Left lobe of liver (tissue), 2 donors: ENCODE results near the gene TTPAL. TPM values are rescaled to one million over a fixed set of nuclear protein-coding genes. Genes with fewer than 3 reads are reported as not detected.

Experiments used
- ATAC-seq: fragments of 200-7000 bp; cut with Tn5 transposase; one replicate; pipeline ENCODE4 v1.9.1; 2020; ENCODE audit warnings: mild to moderate bottlenecking, moderate library complexity
- DNase-seq: peaks from one replicate; pipeline ENCODE4 v3.0.0-alpha.2; 2020; ENCODE audit warnings: low spot score
- total RNA-seq: library from RNA; stranded (reverse); gene quantifications from one replicate; pipeline ENCODE4 v1.2.1, GENCODE V29; 2021
- donor health status: DM: no; HTN: no; CAD: no; lungs with moderate emphysema.
- donor health status: DM: no; HTN: yes; CAD: no.

TTPAL gene
- total RNA-seq, 1 donor from 2014 or later: 95.0 TPM

GRCh38 chr20:44439318-44439717 lies 36.4 kb upstream of the TTPAL start:
- ATAC-seq: no peak
- no peak for DNase-seq

DNA sequence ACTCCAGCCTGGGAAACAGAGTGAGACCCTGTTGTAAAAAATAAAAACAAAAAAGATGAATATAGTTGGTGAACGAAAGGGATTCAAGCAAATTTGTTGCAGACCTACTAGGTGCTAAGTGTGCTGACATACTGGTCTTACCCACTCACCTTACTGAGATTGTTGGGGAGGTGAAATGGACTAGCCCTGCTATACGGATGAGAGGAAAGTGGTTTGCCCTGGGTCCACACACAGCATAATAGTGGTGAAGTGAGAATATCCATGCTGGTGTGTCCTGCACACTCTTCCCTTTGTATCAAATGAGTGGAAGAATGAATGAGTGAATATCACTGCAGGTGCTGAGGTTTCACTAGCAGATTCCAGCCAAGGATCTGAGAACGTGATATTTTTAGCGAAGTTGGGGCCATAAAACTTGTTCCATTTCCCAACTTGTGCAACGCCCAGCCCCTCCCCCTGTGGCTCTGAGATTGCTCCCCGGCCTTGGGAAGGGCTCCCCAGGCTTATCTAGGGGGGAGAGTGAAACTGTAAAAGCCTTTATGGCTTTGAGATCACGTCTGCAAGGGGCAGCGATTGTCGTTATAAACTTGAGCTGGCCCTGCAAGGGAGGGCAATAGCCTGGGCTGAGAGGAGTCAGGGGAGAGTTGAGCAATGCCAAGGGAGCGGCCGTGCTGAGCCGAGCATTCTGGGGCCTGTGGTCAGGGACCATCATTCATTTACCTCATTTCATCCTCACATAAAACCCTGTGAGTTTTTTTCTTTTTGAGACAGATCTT lies 33.2 kb upstream of the TTPAL start:
- peak; percentile 86 for ATAC-seq
- DNase-seq: peak; percentile 66

- DNase-seq: no peak
- ATAC-seq: no peak
Measured at GRCh38 chr20:44445742-44446710, 29.6 kb upstream of the TTPAL start.

DNA sequence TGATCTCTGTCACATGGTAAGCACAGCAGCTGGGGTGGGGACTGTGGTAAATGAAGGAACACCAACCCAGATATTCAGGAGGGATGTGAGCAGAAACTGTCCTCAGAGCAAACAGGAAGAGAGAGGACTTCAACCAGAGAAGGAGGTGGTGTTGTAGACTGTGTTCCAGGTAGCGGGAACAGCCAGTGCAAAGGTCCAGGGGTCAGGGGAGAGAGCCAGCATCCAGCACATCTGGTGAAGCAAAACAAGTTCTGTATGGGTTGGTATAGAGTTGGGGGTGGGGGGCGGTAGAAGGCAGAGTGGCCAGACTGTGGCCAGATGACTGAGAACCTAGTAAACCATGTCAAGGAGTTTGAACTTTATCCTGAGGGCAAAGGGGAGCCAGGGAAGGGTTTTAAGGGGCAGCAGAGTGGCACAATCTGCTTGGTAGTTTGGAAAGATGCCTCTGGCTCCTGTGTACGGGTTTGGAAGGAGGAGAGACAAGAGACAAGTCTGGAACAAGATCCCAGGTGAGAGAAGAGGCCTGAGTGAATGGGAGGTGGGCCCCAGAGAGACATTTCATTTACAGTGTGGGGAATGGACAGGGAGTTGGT lies 27.8 kb upstream of the TTPAL start:
- DNase-seq (peak; percentile 94), ATAC-seq (peak; percentile 64)

- ATAC-seq (peak; percentile 60), DNase-seq (peak; percentile 84)
Measured at GRCh38 chr20:44448753-44449546, 26.7 kb upstream of the TTPAL start.

DNA sequence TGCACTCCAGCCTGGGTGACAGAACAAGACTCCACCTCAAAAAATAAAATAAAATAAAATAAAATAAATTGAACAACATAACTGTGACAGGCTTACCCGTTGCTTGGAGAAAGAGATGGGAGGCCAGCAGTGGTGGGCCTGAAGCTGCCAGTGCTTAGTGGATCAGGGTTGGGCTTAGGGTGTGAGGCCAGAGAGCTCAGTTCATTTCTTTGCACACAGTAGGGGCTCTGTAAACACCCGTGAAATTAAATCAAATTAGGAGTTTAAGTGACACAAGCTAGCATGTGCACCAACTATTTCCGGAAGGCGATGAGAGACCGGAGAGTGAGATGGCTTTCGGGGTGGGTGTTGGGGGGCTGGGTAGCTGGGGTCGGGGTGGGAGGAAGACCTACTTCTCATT lies 25.8 kb upstream of the TTPAL start:
- DNase-seq (no peak), ATAC-seq (peak; percentile 37)

DNA sequence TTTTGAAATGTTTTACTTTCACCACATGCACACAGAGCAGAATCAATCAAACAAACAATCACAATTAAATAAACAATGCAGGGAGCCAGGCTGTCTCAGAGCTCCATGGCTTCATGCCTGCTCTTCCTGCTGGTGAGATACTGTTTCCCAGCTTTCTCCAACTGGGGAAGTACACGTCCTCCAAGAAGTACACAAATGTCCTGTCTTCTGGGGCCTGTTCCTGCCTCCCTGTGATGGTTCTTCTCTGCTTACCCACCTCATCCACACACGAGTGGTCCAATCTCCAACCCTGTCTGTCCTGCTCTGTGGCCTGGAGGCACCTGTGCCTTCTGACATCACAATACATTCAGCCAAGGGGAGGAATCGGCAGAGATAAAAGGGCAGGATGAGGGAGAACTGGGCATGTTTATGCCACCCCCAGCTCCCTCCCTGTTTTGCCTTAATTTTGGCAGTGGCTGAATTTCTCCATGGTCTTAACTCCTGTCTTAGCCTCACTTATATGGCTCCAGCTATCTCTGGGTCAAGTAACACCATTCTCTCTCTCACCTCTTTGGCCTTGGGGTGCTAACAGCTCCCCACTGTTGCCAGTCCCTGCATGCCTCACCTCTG lies 25.3 kb upstream of the TTPAL start:
- ATAC-seq (peak; percentile 54), DNase-seq (peak; percentile 78)

DNA sequence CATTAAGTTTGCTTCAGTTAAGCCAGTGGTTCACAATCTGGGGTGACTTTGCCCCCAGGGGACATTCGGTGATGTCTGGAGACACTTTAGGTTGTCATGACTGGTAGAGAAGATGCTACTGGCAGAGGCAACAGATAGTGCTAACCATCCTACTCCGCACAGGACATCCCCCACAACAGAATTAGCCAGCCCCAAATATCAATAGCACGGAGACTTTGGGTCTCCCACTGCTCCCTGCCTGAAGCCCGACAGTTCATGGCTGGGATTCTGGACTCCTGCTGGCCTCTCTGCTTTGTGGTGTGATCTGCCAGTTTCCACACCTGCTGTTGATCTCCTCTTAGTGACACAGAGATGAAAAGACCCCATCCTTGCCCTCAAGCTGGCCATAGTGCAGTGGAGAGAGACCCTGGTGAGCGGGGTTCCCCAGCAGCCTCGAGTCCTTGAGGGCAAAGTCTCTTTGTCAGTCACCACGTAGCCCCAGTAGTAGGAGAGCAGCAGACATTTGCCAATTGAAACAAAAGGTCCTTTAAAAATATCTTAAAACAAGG lies 24.7 kb upstream of the TTPAL start:
- ATAC-seq (no peak), DNase-seq (no peak)

- DNase-seq (no peak), ATAC-seq (no peak)
Measured at GRCh38 chr20:44454306-44454963, 21.2 kb upstream of the TTPAL start.

- no peak for ATAC-seq
- no peak for DNase-seq
Measured at GRCh38 chr20:44455126-44455525, 20.5 kb upstream of the TTPAL start.

GRCh38 chr20:44456611-44457010 lies 19.1 kb upstream of the TTPAL start:
- DNase-seq: no peak
- no peak for ATAC-seq

DNA sequence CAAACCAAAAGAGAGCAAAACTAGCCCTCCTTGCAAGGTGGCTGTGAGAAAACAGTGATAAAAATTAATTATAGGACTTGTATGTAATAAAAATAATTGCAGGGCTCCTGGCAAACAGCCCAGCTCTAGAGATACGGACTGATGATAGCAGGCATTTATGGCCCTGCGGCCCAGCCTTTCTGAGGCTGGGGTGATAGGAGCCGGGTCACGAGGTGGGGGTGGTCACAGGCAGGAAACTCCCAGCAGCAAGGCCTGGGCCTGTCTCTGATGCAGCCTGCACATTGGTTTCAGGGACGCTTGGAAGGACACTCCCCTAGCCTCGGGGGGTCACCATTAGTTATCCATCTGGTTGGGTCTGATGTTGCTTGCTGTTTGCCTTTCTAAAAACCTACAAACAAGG lies 18.7 kb upstream of the TTPAL start:
- no peak for ATAC-seq
- DNase-seq: no peak

- DNase-seq: no peak
Measured at GRCh38 chr20:44459271-44459670, 16.4 kb upstream of the TTPAL start.

GRCh38 chr20:44460795-44461141 lies 14.9 kb upstream of the TTPAL start:
- DNase-seq (no peak), ATAC-seq (peak; percentile 72)

More at GRCh38 chr20:44459271-44459670, 16.4 kb upstream of the TTPAL start:
- ATAC-seq: no peak

DNA sequence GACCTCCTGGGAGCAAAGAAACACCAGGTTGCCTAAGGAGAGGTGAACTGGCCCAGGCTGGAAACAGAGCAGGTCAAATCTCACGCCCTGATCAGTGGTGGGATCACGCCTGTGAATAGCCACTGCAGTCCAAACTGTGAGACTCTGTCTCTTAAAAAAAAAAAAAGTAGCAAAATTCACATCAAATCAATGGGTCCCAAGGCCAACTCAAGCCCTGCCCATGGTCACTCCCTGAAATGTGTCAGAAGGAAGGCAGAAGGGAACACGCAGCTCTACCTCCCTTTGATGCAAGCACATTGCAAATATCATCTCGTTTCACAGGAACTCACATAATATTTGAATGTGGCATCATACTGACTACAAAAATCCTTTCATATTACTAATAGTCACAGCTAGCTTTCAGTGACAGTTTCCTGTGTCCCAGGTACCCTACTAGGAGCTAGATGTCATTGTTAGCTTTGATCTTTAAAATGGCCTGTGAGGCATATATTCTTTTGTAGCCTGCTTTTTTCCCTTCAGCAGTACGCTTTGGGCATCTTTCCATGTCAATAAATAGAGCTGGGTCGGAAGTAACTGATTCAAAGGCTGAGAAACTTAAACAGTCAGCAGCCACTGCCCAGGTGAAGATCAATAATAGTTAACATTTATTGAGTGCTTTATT lies 14.4 kb upstream of the TTPAL start:
- DNase-seq (peak; percentile 84), ATAC-seq (peak; percentile 63)

DNA sequence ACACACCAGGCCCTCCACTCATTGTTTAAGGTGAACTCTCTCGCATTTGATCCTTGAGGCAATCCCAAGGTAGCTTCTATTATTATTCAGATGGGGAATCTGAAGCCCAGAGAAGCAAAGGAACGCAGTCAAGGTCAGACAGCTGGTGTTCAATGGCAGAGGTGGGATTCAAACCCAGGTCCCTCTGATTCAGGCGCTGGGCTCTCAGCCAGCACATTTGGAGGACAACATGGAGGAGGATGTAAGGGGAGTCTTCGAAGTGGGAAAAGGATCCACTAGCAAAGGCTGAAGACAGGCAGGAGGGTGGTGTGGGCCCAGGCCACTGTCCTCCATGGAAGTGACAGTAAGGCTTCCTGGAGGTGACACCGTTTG lies 13.9 kb upstream of the TTPAL start:
- DNase-seq: no peak
- ATAC-seq: no peak

DNA sequence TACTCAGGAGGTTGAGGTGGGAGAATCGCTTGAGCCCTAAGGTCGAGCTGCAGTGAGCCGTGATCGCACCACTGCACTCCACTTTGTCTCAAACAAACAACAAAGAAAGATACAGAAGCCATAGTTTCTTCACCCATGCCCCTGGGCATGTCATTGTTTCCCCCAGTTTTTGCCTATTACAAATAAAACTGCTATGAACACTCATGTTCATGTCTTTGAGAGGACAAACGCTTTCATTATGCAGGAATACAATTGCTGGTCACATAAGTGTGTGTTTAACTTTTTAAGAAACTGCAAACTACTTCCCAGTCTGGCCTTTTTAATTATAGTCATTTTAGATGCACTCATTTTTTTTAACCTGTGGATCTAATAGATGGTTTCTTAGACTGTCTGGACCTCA lies 12.2 kb upstream of the TTPAL start:
- ATAC-seq: no peak
- no peak for DNase-seq

GRCh38 chr20:44464514-44464913 lies 11.2 kb upstream of the TTPAL start:
- DNase-seq (no peak), ATAC-seq (no peak)

GRCh38 chr20:44465001-44465560 lies 10.6 kb upstream of the TTPAL start:
- ATAC-seq: peak; percentile 39
- peak; percentile 92 for DNase-seq
